ENCODE measurements around the gene HDAC4. TPM values are rescaled to one million over a fixed set of nuclear protein-coding genes. Genes with fewer than 3 reads are reported as not detected.
A peak's percentile ranks its signal among the peaks of the same experiment; 100 is the strongest.

HDAC4 gene
- total and polyA plus RNA-seq, 2 of the 8 experiments (the other 6 are each of a cell fraction or from before 2014, with no cell fraction given), result 15.4 to 31.5 TPM

DNA sequence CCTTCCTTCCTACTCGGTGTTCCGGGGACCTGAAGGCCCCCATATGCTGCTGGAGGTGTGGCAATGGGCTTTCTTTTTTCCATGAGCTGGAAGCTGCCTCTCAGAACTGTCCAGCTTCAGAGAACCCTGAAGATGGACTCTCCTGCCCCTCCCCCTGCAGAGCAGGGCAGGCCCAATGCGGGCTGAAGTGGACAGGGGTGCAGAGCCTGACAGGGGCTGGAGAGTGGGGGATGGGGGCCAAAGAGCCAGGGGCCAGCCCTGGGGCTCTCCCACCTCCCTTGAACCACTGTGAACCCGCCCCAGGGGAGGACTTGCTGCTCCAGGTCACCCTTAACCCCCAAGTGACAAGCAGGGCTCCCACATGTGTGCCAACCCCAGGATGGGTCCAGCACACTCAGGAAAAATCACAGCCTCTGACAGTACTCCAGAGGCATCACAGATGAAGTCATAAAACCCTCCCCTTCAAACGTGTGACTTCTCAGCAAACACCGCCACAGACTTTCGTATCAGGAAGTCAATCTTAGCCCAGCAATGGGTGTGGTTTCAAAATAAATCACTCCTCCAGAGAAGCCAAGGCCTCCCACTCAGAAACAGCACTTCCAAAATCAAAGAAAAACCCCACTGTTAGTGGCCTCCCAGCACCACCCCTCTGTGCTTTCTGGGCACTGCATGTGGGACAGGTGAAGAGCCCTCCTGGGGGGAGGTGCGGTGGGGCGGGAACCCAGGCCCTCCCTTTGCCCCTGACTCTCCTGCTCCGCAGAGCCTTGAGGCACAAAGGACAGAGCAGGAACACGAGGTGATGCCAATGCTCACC lies 135.8 kb downstream of the HDAC4 start:
- no peak overlapping the region for H3K4ac ChIP-seq (replicated peaks; ENCODE audit: insufficient read length, low read depth, low read length)
- no peak overlapping the region for H2AFZ ChIP-seq (ENCODE audit: low read length)
- H3K27ac ChIP-seq (ENCODE audit: low read depth, low read length), result no peak overlapping the region
- ChIA-PET CTCF (ENCODE audit: partially characterized antibody) (interaction anchor here (0.6 to 2.0 kb wide), 3 partner anchors 11 to 194 kb away, joined by 3 to 6 read pairs (median 5); no protein-coding TSS in a partner anchor), POLR2A (ENCODE audit: partially characterized antibody) (interaction anchor here (1.2 to 1.6 kb wide), 3 partner anchors 20 to 136 kb away, joined by 3 to 8 read pairs (median 3); partner anchors contain the start of gene HDAC4)
- H4K20me1 ChIP-seq (replicated peaks in 1 of 2; ENCODE audit: control insufficient read depth in 1 of 2, insufficient read depth in 2 of 2, low read length in 2 of 2), result peaks cover 2 to 27% of the 10 kb centered on the region in 2 experiments
- H3K4me3 ChIP-seq (ENCODE audit: extremely low read depth in 1 of 4, insufficient read depth in 2 of 4, low read depth in 3 of 4, low read length in 4 of 4), result no peak overlapping the region
- no peak overlapping the region for H3K23ac ChIP-seq (ENCODE audit: insufficient read length)
- H4K5ac ChIP-seq (ENCODE audit: insufficient read length, low read depth, low read length), result no peak overlapping the region
- no peak overlapping the region for H3K56ac ChIP-seq (replicated peaks; ENCODE audit: insufficient read length, low read depth, low read length)
- peak overlapping the region; percentile 81 for H2BK5ac ChIP-seq (ENCODE audit: low read depth, low read length)
- DNase-seq (ENCODE audit: low read depth in 1 of 2, low spot score in 2 of 2) (no peak), FAIRE-seq (no peak)
- H3K79me1 ChIP-seq (ENCODE audit: low read depth, low read length), result peaks cover 26% of the 10 kb centered on the region
- H3K36me3 ChIP-seq (ENCODE audit: control insufficient read depth in 2 of 4, insufficient read depth in 4 of 4, low read length in 3 of 4), result no peaks in the 10 kb centered on the region
- no peak overlapping the region for H3K14ac ChIP-seq (ENCODE audit: insufficient read length)
- no peak overlapping the region for H3K4me2 ChIP-seq (ENCODE audit: insufficient read depth in 1 of 2, low read depth in 2 of 2, low read length in 2 of 2)
- no peak overlapping the region for H2BK15ac ChIP-seq (ENCODE audit: low read length)
- H3K9ac ChIP-seq (replicated peaks in 1 of 4; ENCODE audit: extremely low read depth in 1 of 4, low read depth in 3 of 4, low read length in 3 of 4), result no peak overlapping the region
- H3K79me2 ChIP-seq (ENCODE audit: control insufficient read depth in 1 of 2, insufficient read depth in 2 of 2, low read length in 2 of 2), result peaks cover 0 to 95% of the 10 kb centered on the region in 2 experiments; a peak in 2 of 4 replicates
- no peak overlapping the region for H4K8ac ChIP-seq (ENCODE audit: extremely low read depth, insufficient read depth, low read length)
- 86% methylated on average over 10 of the region's 11 CpGs; no CpG with 5 or more reads in 1 of the 2 experiments for WGBS, 2 experiments (ENCODE audit: extremely low coverage in 1 of 2, insufficient coverage in 1 of 2, insufficient read length in 1 of 2, insufficient replicate concordance in 2 of 2, low coverage in 1 of 2, low lambda C conversion rate in 2 of 2, missing lambda C conversion rate in 1 of 2)
- no peak overlapping the region for H2BK120ac ChIP-seq (replicated peaks; ENCODE audit: low read depth, low read length)
- peak overlapping the region; percentile 13; the same call in 1 of the 2 replicates for H3K18ac ChIP-seq (ENCODE audit: extremely low read depth, low read length)
- H2BK12ac ChIP-seq (ENCODE audit: low read depth, low read length), result no peak overlapping the region
- no peak overlapping the region for H4K91ac ChIP-seq (replicated peaks; ENCODE audit: insufficient read length, low read length)
- H2BK20ac ChIP-seq (ENCODE audit: low read length), result no peak overlapping the region
- H2AK5ac ChIP-seq (ENCODE audit: low read depth, low read length), result peak overlapping the region; percentile 90; the same call in 1 of the 2 replicates
- no peaks in the 10 kb centered on the region for H3K27me3 ChIP-seq (replicated peaks in 1 of 4; ENCODE audit: control insufficient read depth in 3 of 4, extremely low read depth in 1 of 4, insufficient read depth in 3 of 4, low read length in 3 of 4)
- H3K4me1 ChIP-seq (replicated peaks in 1 of 4; ENCODE audit: control insufficient read depth in 3 of 4, insufficient read depth in 4 of 4, low read length in 3 of 4), result peaks cover 0 to 22% (median 13%) of the 10 kb centered on the region in 4 experiments; a peak in 5 of 7 replicates
- TF ChIP-seq, protein P1, sequence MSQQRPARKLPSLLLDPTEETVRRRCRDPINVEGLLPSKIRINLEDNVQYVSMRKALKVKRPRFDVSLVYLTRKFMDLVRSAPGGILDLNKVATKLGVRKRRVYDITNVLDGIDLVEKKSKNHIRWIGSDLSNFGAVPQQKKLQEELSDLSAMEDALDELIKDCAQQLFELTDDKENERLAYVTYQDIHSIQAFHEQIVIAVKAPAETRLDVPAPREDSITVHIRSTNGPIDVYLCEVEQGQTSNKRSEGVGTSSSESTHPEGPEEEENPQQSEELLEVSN (IDR thresholded peaks at IDR 0.05), result peak; percentile 44; the same call in 1 of the 2 replicates
- no peak for TF ChIP-seq CHD1 (IDR thresholded peaks at IDR 0.05; ENCODE audit: low read depth, low read length)
- no peaks in the 10 kb centered on the region for H3K9me3 ChIP-seq (ENCODE audit: insufficient read depth in 2 of 2, low read depth in 1 of 2, low read length in 1 of 2)
- H3K23me2 ChIP-seq (ENCODE audit: low read depth, low read length), result no peaks in the 10 kb centered on the region; the same call in 1 of the 2 replicates

Data from H1 (cell line).